ENCODE data around the gene L3MBTL4. TPM values are rescaled to one million over a fixed set of nuclear protein-coding genes. Genes with fewer than 3 reads are reported as not detected.

The L3MBTL4 gene
- total RNA-seq, 1 experiment from 2014 or later, result not detected

DNA sequence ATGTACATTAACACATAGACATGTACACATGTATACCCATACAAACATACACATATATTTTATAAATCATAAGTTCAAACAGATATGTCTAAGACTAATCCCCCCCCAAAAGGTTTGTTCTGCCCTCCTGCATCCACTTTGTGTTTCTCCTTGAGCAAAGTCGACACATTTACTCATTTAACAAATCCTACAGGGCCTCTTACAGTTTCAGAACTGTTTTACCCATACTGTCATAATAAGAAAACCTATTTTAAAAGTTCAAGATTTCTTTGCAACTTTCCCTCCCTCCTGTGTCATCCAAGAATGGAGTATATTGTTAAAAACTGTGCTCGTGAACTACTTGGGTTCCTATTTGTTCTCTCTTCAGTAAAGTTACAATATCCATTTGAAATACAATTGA, 166.7 kb downstream of the L3MBTL4 start:
- no TSS peak for BruUV-seq (replicated peaks)
- Histone ChIP-seq H3K36me3 (ENCODE audit: control insufficient read depth in 1 of 2, insufficient read depth in 2 of 2, low read length in 2 of 2) (no peaks in the 10 kb centered on the region), H3K9me2 (ENCODE audit: insufficient read depth) (no peaks in the 10 kb centered on the region), H3K9me3 (ENCODE audit: control insufficient read depth in 1 of 2, insufficient read depth in 1 of 2, low read depth in 1 of 2, low read length in 2 of 2) (peaks cover 10 to 24% of the 10 kb centered on the region in 2 experiments; a peak in 2 of 4 replicates), H3K79me2 (ENCODE audit: insufficient read depth, low read length) (no peaks in the 10 kb centered on the region), H3K9ac (ENCODE audit: low read length) (no peak overlapping the region), H2AFZ (ENCODE audit: low read depth, low read length, poor library complexity, severe bottlenecking) (no peak overlapping the region), H3K27ac (ENCODE audit: low read depth, low read length) (no peak overlapping the region), H4K20me1 (ENCODE audit: insufficient read depth) (no peaks in the 10 kb centered on the region), H3K4me3 (replicated peaks in 1 of 2; ENCODE audit: low read depth in 1 of 2, low read length in 2 of 2) (no peak overlapping the region), H3K4me1 (ENCODE audit: control insufficient read depth in 1 of 2, insufficient read depth in 2 of 2, low read length in 2 of 2) (no peaks in the 10 kb centered on the region), H3K27me3 (ENCODE audit: insufficient read depth, low read length) (no peaks in the 10 kb centered on the region), H3K4me2 (ENCODE audit: low read length) (no peak overlapping the region)
- intact Hi-C loops (cut with micrococcal nuclease), result loop anchor here (10.0 kb wide), 1 partner anchor 63 kb away; no protein-coding TSS in a partner anchor
- ChIA-PET POLR2A (no interaction called here), RAD21 (ENCODE audit: low non-redundant PET in 1 of 2, low total read pairs in 2 of 2, uncharacterized antibody in 2 of 2, unreplicated experiment in 2 of 2) (no interaction called here), CTCF (no interaction called here)
- ATAC-seq (no peak), DNase-seq (ENCODE audit: low read depth, low spot score) (no peak)
- TF ChIP-seq EZH2phosphoT487 (IDR thresholded peaks at IDR 0.05; ENCODE audit: borderline replicate concordance) (no peak), SRF (IDR thresholded peaks at IDR 0.05; ENCODE audit: low read depth) (no peak), SIN3A (IDR thresholded peaks at IDR 0.05; ENCODE audit: low read depth) (no peak), ZNF274 (IDR thresholded peaks at IDR 0.05; ENCODE audit: low read depth, low read length) (no peak), EZH2 (IDR thresholded peaks at IDR 0.05) (no peak), RAD21 (IDR thresholded peaks at IDR 0.05; ENCODE audit: low read depth) (no peak), FOSL1 (IDR thresholded peaks at IDR 0.05; ENCODE audit: low read depth) (no peak), EGR1 (IDR thresholded peaks at IDR 0.05; ENCODE audit: low read depth) (no peak), POLR2AphosphoS5 (IDR thresholded peaks at IDR 0.05; ENCODE audit: low read depth, low read length) (no peak), REST (IDR thresholded peaks at IDR 0.05; ENCODE audit: low read depth) (no peak), JUND (IDR thresholded peaks at IDR 0.05) (no peak)
- TF ChIP-seq, protein P1, sequence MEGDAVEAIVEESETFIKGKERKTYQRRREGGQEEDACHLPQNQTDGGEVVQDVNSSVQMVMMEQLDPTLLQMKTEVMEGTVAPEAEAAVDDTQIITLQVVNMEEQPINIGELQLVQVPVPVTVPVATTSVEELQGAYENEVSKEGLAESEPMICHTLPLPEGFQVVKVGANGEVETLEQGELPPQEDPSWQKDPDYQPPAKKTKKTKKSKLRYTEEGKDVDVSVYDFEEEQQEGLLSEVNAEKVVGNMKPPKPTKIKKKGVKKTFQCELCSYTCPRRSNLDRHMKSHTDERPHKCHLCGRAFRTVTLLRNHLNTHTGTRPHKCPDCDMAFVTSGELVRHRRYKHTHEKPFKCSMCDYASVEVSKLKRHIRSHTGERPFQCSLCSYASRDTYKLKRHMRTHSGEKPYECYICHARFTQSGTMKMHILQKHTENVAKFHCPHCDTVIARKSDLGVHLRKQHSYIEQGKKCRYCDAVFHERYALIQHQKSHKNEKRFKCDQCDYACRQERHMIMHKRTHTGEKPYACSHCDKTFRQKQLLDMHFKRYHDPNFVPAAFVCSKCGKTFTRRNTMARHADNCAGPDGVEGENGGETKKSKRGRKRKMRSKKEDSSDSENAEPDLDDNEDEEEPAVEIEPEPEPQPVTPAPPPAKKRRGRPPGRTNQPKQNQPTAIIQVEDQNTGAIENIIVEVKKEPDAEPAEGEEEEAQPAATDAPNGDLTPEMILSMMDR (IDR thresholded peaks at IDR 0.05 in 2 of 3, conservative IDR thresholded peaks at IDR 0.05 in 1 of 3; ENCODE audit: borderline replicate concordance in 1 of 3, insufficient read depth in 1 of 3, low read depth in 2 of 3, low read length in 2 of 3), result no peak
